ENCODE measurements around the gene KPNA4. TPM values are rescaled to one million over a fixed set of nuclear protein-coding genes. Genes with fewer than 3 reads are reported as not detected.
"Not testable (repeated sequence)": the region's sequence is repeated elsewhere in the genome, so short reads cannot be mapped to it uniquely, and the experiment has no call there.

The KPNA4 gene
- total RNA-seq, 1 donor from 2014 or later, result 60.5 TPM

- Mint-ChIP-seq H3K9me3 (no peaks in the 10 kb centered on the region), H3K4me1 (ENCODE audit: unreplicated experiment) (no peaks in the 10 kb centered on the region), H3K4me3 (no peak overlapping the region), H3K27ac (no peak overlapping the region), H3K36me3 (no peaks in the 10 kb centered on the region), H3K27me3 (peaks cover 2% of the 10 kb centered on the region)
- no peak for TF ChIP-seq CTCF (conservative IDR thresholded peaks at IDR 0.05)
- no peak for DNase-seq (ENCODE audit: extremely low spot score, unreplicated experiment)
Measured at GRCh38 chr3:160607826-160608225, 42.5 kb upstream of the KPNA4 start.

GRCh38 chr3:160605315-160605714 lies 39.9 kb upstream of the KPNA4 start:
- DNase-seq (ENCODE audit: extremely low spot score, unreplicated experiment), result no peak
- no peaks in the 10 kb centered on the region for H3K36me3 Mint-ChIP-seq
- H3K4me3 Mint-ChIP-seq, result no peak overlapping the region
- H3K27me3 Mint-ChIP-seq, result no peaks in the 10 kb centered on the region
- TF ChIP-seq CTCF (conservative IDR thresholded peaks at IDR 0.05), result no peak
- H3K4me1 Mint-ChIP-seq (ENCODE audit: unreplicated experiment), result no peaks in the 10 kb centered on the region
- no peak overlapping the region for H3K27ac Mint-ChIP-seq
- H3K9me3 Mint-ChIP-seq, result no peaks in the 10 kb centered on the region

GRCh38 chr3:160603845-160604244 lies 38.5 kb upstream of the KPNA4 start:
- not testable (repeated sequence) for H3K4me3 Mint-ChIP-seq; H3K4me1 Mint-ChIP-seq (ENCODE audit: unreplicated experiment); H3K36me3 Mint-ChIP-seq; H3K9me3 Mint-ChIP-seq; H3K27me3 Mint-ChIP-seq; H3K27ac Mint-ChIP-seq; DNase-seq (ENCODE audit: extremely low spot score, unreplicated experiment)

- DNase-seq (ENCODE audit: extremely low spot score, unreplicated experiment), result no peak
- Mint-ChIP-seq H3K36me3 (no peaks in the 10 kb centered on the region), H3K4me1 (ENCODE audit: unreplicated experiment) (no peaks in the 10 kb centered on the region), H3K27me3 (no peaks in the 10 kb centered on the region), H3K4me3 (no peak overlapping the region), H3K27ac (no peak overlapping the region), H3K9me3 (no peaks in the 10 kb centered on the region)
- TF ChIP-seq CTCF (conservative IDR thresholded peaks at IDR 0.05), result no peak
Measured at GRCh38 chr3:160602259-160602658, 36.9 kb upstream of the KPNA4 start.

GRCh38 chr3:160601288-160601687 lies 35.9 kb upstream of the KPNA4 start:
- no peaks in the 10 kb centered on the region for H3K27me3 Mint-ChIP-seq
- no peak overlapping the region for H3K27ac Mint-ChIP-seq
- DNase-seq (ENCODE audit: extremely low spot score, unreplicated experiment), result no peak
- H3K36me3 Mint-ChIP-seq, result no peaks in the 10 kb centered on the region
- no peaks in the 10 kb centered on the region for H3K9me3 Mint-ChIP-seq
- H3K4me1 Mint-ChIP-seq (ENCODE audit: unreplicated experiment), result no peaks in the 10 kb centered on the region
- no peak for TF ChIP-seq CTCF (conservative IDR thresholded peaks at IDR 0.05)
- H3K4me3 Mint-ChIP-seq, result no peak overlapping the region

- Mint-ChIP-seq H3K4me3 (no peak overlapping the region), H3K27me3 (no peaks in the 10 kb centered on the region), H3K36me3 (no peaks in the 10 kb centered on the region), H3K9me3 (no peaks in the 10 kb centered on the region), H3K4me1 (ENCODE audit: unreplicated experiment) (no peaks in the 10 kb centered on the region), H3K27ac (no peak overlapping the region)
- TF ChIP-seq CTCF (conservative IDR thresholded peaks at IDR 0.05), result no peak
- DNase-seq (ENCODE audit: extremely low spot score, unreplicated experiment), result no peak
Measured at GRCh38 chr3:160598865-160599264, 33.5 kb upstream of the KPNA4 start.
